IPS-NIHi11 (cell line): Measurements from ENCODE around the gene DESI1.
"Not testable (repeated sequence)": the region's sequence is repeated elsewhere in the genome, so short reads cannot be mapped to it uniquely, and the experiment has no call there.

Experiments used
- DNase-seq: peaks from one replicate; pipeline ENCODE4 v3.0.0; 2012; ENCODE audit warnings: mixed read lengths, low spot score

DESI1 gene

DNA sequence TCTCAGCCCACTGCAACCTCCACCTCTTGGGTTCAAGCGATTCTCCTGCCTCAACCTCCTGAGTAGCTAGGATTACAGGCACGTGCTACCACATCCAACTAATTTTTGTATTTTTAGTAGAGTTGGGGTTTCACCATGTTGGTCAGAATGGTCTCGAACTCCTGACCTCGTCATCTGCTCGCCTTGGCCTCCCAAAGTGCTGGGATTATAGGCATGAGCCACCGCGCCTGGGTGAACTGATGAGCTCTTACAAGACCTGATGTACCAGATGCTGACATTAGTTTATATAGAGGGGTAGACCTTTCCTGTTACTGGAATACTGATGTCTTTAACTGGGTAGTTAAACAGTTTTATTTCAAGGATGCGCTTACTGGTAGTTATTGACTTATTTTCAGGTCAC lies 13.8 kb upstream of the DESI1 start:
- DNase-seq = not testable (repeated sequence)

DNA sequence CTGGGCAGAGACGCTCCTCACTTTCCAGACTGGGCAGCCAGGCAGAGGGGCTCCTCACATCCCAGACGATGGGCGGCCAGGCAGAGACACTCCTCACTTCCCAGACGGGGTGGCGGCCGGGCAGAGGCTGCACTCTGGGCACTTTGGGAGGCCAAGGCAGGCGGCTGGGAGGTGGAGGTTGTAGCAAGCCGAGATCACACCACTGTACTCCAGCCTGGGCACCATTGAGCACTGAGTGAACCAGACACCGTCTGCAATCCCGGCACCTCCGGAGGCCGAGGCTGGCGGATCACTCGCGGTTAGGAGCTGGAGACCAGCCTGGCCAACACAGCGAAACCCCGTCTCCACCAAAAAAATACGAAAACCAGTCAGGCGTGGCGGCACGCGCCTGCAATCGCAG lies 10.8 kb upstream of the DESI1 start:
- not testable (repeated sequence) for DNase-seq

DNA sequence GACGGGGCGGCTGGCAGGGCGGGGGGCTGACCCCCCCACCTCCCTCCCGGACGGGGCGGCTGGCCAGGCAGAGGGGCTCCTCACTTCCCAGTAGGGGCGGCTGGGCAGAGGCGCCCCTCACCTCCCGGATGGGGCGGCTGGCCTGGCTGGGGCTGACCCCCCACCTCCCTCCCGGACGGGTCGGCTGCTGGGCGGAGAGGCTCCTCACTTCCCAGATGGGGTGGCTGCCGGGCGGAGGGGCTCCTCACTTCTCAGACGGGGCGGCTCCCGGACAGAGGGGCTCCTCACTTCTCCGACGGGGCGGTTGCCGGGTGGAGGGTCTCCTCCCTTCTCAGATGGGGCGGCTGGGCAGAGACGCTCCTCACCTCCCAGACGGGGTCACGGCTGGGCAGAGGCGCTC lies 10.3 kb upstream of the DESI1 start:
- DNase-seq = not testable (repeated sequence)

DNA sequence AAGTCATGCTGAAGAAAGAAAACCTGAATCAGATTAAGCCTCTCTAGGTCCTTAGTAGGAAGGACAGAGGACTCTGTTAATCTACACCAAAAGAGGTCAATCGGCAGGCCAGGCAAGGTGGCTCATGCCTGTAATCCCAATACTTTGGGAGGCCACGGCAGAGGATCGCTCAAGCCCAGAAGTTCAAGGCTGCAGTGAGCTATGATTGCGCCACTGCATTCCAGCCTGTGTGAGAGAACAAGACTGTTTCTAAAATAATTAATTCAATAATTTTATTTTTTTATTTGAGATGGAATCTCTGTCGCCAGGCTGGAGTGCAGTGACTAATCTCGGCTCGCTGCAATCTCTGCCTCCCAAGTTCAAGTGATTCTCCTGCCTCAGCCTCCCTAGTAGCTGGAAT lies 4.7 kb upstream of the DESI1 start:
- DNase-seq = no peak

DNA sequence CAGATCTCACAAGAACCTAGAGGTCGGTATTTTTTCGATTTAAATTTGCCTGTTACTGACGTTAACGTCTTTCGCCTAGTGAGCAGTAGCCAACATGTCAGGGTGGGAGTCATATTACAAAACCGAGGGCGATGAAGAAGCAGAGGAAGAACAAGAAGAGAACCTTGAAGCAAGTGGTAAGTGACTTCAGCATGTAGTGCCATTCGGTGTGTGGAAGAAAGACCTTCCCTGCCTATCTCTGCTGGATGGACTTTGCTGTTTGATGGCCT lies 1.0 kb upstream of the DESI1 start:
- DNase-seq = no peak

DNA sequence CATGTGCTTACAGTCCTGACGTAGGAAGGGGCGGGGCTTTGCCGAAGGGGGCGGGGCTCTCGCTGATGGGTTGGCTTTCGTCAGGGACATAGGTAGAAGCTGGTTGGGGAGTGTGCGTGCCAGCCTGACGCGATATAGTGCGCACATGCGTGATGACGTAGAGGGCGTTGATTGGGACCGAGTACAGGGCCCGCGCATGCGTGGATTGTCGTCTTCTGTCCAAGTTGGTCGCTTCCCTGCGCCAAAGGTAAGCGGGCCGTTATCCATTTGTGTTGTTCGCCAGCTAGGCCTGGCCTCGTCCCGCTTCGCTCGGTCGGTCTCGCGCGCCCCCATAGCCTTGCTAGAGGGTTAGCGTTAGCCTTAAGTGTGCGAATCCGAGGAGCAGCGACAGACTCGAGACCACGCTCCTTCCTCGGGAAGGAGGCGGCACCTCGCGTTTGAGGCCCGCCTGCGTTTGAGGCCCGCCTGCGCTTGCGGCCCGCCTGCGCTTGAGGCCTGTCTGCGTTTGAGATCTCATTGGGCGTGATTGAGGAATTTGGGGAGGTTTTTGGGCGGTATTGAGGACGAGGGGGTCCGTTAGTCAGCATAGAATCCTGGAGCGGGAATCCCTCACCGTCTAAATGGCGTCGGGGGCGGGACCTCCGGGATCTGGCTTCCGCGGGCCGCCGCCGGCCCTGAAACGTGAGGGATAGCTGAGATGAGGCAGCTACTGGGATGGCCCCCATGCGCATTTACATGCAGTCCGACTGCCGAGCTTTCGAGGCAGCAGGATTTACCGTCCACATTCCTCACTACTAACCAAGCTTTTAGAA lies 462 bp upstream of the DESI1 start, which contains the start of gene XRCC6:
TSS of gene XRCC6 (plus strand) at position 197 of the 812 bp plus-strand sequence. CDS start 710 bp downstream, outside the sequence.
- DNase-seq = peak; percentile 100

DNA sequence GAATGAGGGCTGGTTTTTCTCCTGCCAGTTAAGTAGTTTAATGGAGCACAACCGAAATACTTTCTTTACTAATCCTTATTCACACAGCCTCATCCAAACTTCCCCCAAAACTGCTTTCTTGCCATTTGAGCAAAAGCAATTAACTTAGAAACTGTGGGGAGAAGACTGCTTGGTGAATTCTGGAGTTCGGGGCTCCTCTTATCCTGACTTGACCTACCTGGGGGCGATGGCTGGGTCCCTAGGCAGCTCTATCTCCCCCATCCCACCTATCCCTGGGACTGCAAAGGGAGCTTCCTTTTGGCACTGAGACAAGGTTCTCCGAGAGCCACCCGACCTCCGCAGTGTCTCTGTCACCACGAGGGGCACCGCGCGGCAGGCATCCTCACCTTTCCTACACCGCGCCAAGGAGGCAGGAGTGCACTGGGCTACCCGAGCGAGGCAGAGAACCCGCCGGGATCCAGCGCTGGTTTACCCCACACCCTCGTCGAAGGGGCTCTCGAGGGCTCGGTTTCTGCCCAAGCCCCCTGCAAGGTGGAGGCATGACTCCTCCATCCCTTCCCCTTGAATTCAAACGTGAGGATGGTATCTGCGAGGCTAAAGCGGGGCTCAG lies 759 bp downstream of the DESI1 start:
- peak; percentile 59 for DNase-seq

DNA sequence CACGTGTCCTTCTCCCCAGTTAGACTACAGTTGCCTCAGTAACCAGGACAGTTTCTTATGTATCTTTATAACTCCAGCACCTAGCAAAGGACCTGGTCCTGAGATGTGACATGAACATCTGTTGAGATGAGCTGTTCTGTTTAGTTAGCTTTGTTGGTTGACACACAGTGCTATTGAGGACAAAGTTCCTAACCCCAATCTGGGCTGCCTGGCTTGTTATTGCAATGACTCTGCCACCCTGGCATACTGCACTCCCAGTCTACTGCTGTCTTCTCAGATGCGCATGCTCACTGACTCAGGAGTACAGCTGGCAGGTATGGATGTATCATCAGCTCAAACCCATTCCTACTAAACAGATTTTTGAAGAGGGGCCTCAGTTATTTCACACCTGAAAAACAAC lies 7.4 kb downstream of the DESI1 start:
- DNase-seq = no peak

DNA sequence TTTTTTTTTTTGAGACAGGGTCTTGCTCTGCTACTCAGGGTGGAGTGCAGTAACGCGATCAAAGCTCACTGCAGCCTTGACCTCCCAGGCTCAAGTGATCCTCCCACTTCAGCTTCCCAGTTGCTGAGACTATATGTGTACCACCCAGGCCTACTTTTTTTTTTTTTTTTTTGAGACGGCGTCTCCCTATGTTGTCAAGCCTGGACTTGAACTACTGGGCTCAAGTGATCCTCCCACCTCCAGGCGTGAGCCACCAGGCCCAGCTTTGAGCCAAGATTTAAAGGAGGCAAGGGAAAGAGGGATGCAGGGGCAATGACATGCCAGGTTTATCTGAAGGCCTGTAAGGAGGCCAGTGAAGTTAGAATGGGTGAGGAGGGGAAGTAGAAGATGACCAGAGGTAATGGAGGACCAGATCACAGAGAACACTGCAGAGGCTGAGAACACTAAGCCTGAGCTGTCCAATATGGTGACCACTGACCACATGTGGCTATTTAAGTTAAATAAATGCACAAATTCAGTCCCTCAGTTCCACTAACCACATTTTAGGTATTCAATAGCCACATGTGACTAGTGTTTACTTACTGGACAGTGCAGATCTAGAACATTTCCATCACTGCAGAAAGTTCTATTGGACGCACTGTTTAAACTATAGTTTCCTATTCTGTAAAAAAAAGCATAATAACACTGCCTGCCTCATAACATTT lies 8.1 kb downstream of the DESI1 start:
- no peak for DNase-seq

DNA sequence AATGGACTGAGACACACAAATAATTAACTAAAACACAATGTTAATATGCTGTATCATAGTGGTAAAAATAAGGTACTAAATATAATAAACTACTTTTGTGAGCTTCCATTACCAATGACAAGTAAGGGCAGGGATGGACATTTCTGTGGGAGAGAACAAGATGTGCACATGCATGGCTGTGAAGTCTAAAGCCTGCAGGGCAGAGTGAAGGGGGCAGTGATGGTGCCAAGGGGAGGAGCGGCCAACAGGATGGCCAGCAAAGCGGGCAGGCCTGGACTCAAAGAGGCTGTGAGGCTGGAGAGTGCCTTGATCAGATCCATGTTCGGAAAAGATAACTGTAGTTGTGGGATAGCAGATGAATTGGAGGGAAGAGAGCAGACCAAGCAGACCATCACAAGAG lies 12.5 kb downstream of the DESI1 start:
- DNase-seq = no peak

DNA sequence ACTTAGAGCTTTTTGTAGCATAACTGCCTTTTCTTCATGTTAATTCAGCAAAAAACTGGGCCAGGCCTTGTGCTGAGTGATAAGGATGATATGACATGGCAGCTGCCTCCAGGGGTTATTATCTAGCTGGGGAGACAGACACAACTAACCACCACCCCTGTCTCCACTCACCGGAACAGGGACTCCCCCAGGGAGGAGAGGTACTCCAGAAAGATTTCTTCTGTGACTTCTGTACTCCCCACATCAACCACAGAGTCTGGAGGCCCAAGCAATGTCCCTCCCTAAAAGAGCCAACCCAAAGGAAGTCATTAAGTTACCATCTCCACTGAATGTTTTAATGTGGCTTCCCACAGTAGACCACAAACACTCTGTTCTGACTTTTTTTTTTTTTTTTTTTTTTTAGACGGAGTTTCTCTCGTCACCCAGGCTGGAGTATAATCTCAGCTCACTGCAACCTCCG lies 16.9 kb downstream of the DESI1 start:
- DNase-seq = no peak

DNA sequence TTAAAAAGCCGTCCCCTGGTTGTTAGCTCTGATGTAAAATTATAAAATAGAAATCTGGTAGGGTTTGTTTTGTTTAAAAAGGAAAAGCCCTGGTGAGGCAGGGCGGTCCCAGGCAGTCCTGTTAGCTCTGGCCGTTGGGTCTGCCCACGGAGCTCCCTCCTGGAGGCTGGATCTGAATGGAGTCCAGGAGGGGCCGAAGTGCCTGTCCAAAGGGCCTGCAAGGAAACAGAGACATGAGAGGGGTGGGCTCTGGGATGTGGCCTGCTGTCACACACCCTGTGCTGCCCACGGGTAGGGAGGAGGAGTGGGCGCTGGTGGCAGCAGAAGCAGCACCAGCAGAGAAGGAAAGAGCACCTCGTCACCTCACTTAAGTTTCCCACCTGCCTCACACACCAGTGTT lies 19.9 kb downstream of the DESI1 start:
- DNase-seq = no peak

DNA sequence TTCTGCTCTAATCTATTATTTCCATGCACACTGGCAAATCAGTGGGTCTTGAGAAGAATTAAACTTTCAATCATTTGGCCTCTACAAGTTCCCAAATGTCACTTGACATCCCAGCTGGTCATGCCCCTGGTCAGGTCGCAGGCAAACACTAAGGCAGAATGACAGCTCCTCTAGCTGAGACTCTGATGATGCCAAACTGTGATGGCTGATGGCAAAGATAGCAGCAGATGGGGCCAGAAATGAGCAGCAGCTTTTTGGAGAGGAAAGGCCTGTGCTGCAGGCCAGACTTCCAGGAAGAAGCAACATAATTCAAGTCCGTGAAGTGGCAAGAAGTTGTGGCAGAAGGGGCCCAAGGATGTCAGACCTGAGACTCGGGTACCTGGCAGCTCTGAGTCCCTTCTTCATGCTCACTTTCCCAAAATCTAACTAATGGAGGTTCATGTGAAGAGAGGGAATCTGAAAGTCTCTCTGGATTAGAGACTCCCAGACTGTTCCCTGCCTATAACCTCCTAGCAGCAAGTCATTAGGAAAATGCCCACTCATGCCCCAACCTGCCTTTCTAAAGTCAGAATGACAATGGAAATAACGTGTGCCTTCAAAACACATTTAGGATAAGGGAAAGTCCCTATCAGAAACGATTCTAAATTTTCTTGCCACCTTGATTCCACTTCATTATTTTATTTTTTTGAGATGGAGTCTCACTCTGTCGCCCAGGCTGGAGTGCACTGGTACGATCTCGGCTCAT lies 21.8 kb downstream of the DESI1 start:
- no peak for DNase-seq

DNA sequence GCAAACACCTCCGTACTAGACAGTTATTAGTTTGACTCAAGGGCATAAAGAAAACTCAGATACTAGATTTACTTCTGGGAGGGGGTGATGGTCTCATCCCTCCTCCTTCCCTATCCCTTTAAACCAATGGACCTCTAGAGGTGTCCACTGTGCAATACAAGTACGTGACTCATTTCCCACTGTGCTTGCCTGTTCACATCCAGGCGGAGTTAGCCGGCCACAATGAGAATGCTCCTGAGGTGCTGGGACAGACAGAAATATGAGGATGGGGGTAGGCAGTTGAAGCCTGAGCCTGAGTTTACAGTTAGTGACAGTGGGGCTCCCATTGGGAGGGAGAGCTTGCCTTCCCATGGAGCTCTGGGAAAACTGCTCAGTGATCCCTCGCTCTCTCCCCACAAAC lies 22.8 kb downstream of the DESI1 start:
- DNase-seq = no peak

DNA sequence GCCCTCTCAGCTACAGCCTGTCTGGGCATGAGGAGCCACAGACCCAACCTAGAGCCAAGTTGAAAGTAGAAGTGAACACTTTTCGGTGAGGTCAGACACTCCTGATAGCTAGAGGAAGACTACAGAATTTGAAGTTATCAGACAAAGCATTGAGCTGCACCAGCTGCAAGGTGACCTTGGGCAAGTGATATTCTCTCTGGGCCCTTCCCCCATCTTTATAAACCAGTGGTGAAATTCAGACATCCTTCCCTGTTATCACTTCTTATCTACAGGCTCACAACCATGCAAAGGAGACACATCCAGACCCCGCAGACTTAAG lies 23.2 kb downstream of the DESI1 start:
- no peak for DNase-seq

DNA sequence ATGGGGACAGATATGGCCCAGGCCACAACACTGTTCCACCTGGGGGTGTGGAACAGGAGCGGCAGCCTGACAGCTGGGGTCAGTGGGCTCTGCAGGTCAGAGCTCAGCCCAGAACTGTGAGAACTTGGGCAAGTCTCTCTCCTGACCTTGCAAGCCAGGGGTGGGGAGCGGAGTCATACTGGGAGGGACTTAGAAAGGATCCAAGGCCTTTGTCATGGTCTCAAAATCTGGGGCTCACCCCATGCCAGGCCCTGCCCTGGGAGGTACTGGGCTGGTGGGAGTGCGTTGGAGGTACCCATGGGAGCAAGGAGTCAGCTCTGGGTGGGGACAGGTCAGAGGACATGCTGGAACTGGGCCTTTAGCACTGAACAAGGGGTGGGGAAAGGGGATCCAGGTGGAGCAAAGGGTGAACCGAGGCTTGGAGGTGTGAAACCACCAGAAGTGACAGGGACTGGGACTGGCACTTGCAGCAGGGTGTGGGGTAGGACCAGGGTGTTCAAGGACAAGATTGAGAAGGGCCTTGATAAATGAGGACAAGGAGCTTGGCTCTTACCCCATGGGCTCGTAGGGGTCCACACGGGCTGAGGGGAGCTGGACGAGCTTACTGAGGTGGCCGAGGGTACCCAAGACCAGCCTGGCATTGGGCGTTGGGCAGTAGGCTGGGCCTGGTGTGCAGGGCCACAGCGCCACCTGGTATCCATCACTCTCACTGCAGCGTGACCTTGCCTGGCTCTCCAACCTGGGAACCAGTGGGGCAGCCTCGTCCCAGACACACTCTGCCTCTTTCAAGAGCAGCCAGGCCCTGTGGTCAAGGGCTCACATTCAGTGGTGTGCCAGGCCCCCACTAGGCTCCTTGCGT lies 23.8 kb downstream of the DESI1 start:
- DNase-seq = peak; percentile 87

DNA sequence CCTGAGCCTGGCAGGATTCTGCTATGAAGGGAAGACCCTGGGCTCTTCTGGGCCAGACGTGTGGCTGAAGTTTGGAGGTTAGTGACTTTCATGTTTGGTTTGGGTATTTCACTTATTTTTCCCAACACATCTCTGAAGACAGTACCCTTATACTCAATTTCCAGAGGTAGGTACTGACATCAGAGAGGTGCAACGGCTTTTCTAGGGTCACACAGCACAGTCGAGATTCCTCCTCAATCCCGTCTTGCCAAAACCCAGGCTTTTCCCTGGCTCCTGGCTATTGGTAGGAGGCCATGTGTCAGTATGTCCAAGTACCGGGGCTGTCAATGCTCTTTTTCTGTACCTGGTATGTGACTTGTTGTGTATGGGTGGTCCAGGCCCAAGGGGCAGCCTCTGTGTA lies 25.1 kb downstream of the DESI1 start:
- DNase-seq = no peak

DNA sequence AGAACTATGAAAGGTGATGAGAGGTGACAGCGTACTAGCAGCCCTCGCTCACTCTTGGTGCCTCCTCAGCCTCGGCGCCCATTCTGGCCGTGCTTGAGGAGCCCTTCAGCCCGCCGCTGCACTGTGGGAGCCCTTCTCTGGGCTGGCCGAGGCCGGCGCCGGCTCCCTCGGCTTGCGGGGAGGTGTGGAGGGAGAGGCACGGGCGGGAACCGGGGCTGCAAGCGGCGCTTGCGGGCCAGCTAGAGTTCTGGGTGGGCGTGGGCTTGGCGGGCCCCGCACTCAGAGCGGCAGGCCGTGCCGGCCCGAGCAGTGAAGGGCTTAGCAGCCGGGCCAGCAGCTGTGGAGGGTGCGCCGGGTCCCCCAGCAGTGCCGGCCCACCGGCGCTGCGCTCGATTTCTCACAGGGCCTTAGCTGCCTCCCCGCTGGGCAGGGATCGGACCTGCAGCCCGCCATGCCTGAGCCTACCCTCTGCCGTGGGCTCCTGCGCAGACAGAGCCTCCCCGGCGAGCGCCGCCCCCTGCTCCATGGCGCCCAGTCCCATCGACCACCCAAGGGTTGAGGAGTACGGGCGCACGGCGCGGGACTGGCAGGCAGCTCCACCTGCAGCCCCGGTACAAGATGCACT lies 27.4 kb downstream of the DESI1 start:
- DNase-seq = not testable (repeated sequence)

DNA sequence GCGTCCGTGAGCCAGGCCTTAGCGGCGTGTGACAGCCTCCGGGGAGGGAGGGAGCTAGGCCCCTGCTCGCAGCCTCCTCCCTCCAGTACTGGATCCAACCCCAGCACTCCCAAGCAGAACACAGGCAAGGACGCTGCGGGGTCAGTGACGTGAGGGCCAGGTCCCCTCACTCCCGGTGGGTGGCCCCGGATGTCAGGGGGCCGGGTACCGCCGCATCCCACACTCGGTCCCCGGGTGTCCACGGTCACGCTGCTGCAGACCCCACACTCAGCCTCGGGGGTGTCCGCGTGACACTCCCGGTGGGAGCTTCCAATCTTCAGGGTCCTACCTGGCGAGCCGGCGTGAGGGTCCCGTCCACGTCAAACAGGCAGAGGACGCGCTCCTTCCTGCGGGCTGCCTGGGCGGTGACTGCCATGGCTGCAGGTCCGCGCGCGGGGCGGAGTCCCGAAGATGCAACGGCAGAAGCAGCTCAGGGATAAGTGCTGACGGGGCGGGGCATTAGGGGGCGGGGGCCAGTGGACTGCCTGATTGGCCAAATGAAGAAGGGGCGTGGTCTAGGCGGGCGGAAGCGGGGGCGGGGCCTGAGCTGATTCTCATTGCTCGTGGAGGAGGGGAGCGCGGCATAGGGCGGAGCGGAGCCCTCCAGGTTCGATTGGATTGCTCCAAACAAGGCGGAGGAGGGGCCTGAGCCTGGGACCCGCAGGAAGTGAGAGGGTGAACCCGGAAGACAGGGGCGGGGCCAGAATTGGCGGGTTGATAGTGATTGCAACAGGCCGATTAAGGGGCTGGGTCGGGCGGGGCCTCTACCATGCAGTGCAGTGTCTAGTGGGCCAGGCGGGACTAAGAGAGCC lies 31.2 kb downstream of the DESI1 start, which contains the start of gene PMM1:
TSS of gene PMM1 (minus strand) at position 450 of the 851 bp plus-strand sequence. CDS start at position 415, 35 bp downstream.
- DNase-seq = peak; percentile 100

DNA sequence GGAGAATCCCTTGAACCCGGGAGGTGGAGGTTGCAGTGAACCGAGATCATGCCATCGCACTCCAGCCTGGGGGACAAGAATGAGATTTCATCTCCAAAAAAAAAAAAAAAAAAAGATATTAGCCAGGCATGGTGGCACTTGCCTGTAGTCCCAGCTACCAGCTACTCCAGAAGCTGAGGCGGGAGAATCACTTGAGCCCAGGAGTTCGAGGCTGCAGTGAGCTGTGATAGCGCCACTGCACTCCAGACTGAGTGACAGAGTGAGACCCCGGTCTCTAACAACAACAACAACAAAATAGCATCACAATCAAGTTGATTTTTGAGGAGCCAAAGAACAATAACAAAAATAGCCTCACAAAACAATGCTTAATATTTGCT lies 33.5 kb downstream of the DESI1 start:
- DNase-seq = no peak
